ENCODE results near the gene IQCE. TPM values are rescaled to one million over a fixed set of nuclear protein-coding genes. Genes with fewer than 3 reads are reported as not detected.

The IQCE gene
- total RNA-seq, 1 donor from 2014 or later = 12.0 TPM

- H3K36me3 Mint-ChIP-seq (ENCODE audit: unreplicated experiment) = no peaks in the 10 kb centered on the region
- H3K4me3 Mint-ChIP-seq (ENCODE audit: unreplicated experiment) = no peak overlapping the region
- H3K4me1 Mint-ChIP-seq (ENCODE audit: low read depth, unreplicated experiment) = peaks cover 28% of the 10 kb centered on the region
Observed at GRCh38 chr7:2610898-2611297, 52.1 kb downstream of the IQCE start.

GRCh38 chr7:2611401-2611800 is 52.6 kb downstream of the IQCE start:
- Mint-ChIP-seq H3K9me3 (ENCODE audit: unreplicated experiment) (peaks cover 4% of the 10 kb centered on the region), H3K4me1 (ENCODE audit: low read depth, unreplicated experiment) (peaks cover 28% of the 10 kb centered on the region), H3K4me3 (ENCODE audit: unreplicated experiment) (no peak overlapping the region), H3K27ac (ENCODE audit: unreplicated experiment) (no peak overlapping the region), H3K36me3 (ENCODE audit: unreplicated experiment) (no peaks in the 10 kb centered on the region), H3K27me3 (ENCODE audit: unreplicated experiment) (peaks cover 6% of the 10 kb centered on the region)
- no peak for TF ChIP-seq CTCF (IDR thresholded peaks at IDR 0.05; ENCODE audit: partially characterized antibody, unreplicated experiment)
- DNase-seq = no peak

More at GRCh38 chr7:2610898-2611297, 52.1 kb downstream of the IQCE start:
- no peak for TF ChIP-seq CTCF (IDR thresholded peaks at IDR 0.05; ENCODE audit: partially characterized antibody, unreplicated experiment)
- H3K9me3 Mint-ChIP-seq (ENCODE audit: unreplicated experiment) = peaks cover 4% of the 10 kb centered on the region
- no peak for DNase-seq
- H3K27ac Mint-ChIP-seq (ENCODE audit: unreplicated experiment) = no peak overlapping the region
- peaks cover 6% of the 10 kb centered on the region for H3K27me3 Mint-ChIP-seq (ENCODE audit: unreplicated experiment)

DNA sequence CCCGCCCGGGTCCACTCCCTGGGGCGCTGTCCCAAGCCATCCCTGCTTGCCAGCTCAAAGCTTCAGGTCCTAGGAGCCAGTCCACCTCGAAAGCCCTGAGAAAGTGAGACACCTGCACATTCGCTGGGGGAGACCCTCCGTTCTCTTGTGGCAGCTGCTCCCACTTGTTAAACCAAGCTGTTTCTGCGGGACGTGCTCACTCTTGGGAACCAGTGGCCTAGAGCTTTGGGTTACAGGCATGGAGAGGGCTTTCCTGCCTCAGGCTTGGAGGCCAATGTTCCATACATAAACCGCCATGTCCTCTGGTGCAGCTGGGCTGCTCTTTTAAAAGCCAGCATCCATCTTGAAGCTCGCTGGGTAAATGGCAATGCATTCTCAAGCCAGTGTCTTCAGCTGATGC is 53.1 kb downstream of the IQCE start:
- Mint-ChIP-seq H3K27ac (ENCODE audit: unreplicated experiment) (no peak overlapping the region), H3K27me3 (ENCODE audit: unreplicated experiment) (peaks cover 6% of the 10 kb centered on the region), H3K4me1 (ENCODE audit: low read depth, unreplicated experiment) (peaks cover 26% of the 10 kb centered on the region), H3K4me3 (ENCODE audit: unreplicated experiment) (no peak overlapping the region), H3K36me3 (ENCODE audit: unreplicated experiment) (no peaks in the 10 kb centered on the region), H3K9me3 (ENCODE audit: unreplicated experiment) (peaks cover 4% of the 10 kb centered on the region)
- no peak for DNase-seq
- TF ChIP-seq CTCF (IDR thresholded peaks at IDR 0.05; ENCODE audit: partially characterized antibody, unreplicated experiment) = no peak

DNA sequence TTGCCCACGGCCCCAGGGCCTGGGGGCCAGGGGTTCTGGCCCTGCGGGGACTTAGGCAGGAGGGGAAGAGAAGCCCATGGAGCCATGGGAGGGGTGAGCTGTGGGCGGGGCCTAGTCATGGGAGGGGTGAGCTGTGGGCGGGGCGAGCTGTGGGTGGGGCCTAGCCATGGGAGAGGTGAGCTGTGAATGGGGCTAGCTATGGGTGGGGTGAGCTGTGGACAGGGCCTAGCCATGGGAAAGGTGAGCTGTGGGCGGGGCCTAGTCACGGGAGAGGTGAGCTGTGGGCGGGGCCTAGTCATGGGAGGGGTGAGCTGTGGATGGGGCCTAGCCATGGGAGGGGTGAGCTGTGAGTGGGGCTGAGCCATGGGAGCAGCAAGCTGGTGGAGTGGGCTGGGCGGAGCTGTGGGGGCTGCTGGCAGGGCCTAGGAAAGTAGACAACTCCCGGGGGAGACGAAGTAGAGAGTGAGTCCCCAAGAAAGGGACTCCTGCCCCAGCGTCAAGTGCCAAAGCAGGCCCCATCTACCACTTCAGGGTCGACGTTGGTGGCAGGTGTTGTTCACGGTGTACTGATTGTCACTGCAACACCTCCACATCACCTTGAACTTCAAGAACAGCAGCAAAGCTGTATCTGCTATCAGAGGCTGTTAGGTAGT is 53.8 kb downstream of the IQCE start:
- H3K27me3 Mint-ChIP-seq (ENCODE audit: unreplicated experiment) = peaks cover 6% of the 10 kb centered on the region
- DNase-seq = no peak
- peaks cover 25% of the 10 kb centered on the region for H3K4me1 Mint-ChIP-seq (ENCODE audit: low read depth, unreplicated experiment)
- H3K9me3 Mint-ChIP-seq (ENCODE audit: unreplicated experiment) = peaks cover 6% of the 10 kb centered on the region
- TF ChIP-seq CTCF (IDR thresholded peaks at IDR 0.05; ENCODE audit: partially characterized antibody, unreplicated experiment) = no peak
- no peak overlapping the region for H3K4me3 Mint-ChIP-seq (ENCODE audit: unreplicated experiment)
- no peaks in the 10 kb centered on the region for H3K36me3 Mint-ChIP-seq (ENCODE audit: unreplicated experiment)
- H3K27ac Mint-ChIP-seq (ENCODE audit: unreplicated experiment) = no peak overlapping the region

- peak overlapping the region; percentile 18 for H3K27ac Mint-ChIP-seq (ENCODE audit: unreplicated experiment)
- peaks cover 13% of the 10 kb centered on the region for H3K9me3 Mint-ChIP-seq (ENCODE audit: unreplicated experiment)
- TF ChIP-seq CTCF (IDR thresholded peaks at IDR 0.05; ENCODE audit: partially characterized antibody, unreplicated experiment) = no peak
- H3K36me3 Mint-ChIP-seq (ENCODE audit: unreplicated experiment) = no peaks in the 10 kb centered on the region
- no peak for DNase-seq
- H3K4me3 Mint-ChIP-seq (ENCODE audit: unreplicated experiment) = no peak overlapping the region
- H3K27me3 Mint-ChIP-seq (ENCODE audit: unreplicated experiment) = peaks cover 11% of the 10 kb centered on the region
- H3K4me1 Mint-ChIP-seq (ENCODE audit: low read depth, unreplicated experiment) = peaks cover 29% of the 10 kb centered on the region
Observed at GRCh38 chr7:2613098-2613930, 54.5 kb downstream of the IQCE start.

Data from glutamatergic neuron (in vitro differentiated cells).